Inferior parietal cortex (tissue), 1 donor: Measurements from ENCODE around the gene LHFPL3.

Experiments
- DNase-seq: peaks from one replicate; pipeline ENCODE4 v3.0.0-alpha.2; 2016; ENCODE audit errors: extremely low spot score

Gene LHFPL3

GRCh38 chr7:104800307-104800706 is 471.9 kb downstream of the LHFPL3 start:
- DNase-seq: no peak

GRCh38 chr7:104801022-104801421 is 472.6 kb downstream of the LHFPL3 start:
- DNase-seq: no peak

GRCh38 chr7:104803931-104804330 is 475.5 kb downstream of the LHFPL3 start:
- no peak for DNase-seq

- no peak for DNase-seq
These were observed 476.3 kb downstream of the LHFPL3 start for GRCh38 chr7:104804696-104805095.

GRCh38 chr7:104805449-104806317 is 477.3 kb downstream of the LHFPL3 start:
- DNase-seq: peak; percentile 34

GRCh38 chr7:104807671-104808070 is 479.3 kb downstream of the LHFPL3 start:
- no peak for DNase-seq

- no peak for DNase-seq
These were observed 481.5 kb downstream of the LHFPL3 start for GRCh38 chr7:104809906-104810305.

GRCh38 chr7:104814126-104814525 is 485.7 kb downstream of the LHFPL3 start:
- no peak for DNase-seq

GRCh38 chr7:104814671-104815400 is 486.4 kb downstream of the LHFPL3 start:
- DNase-seq: no peak

GRCh38 chr7:104816537-104816936 is 488.1 kb downstream of the LHFPL3 start:
- no peak for DNase-seq

GRCh38 chr7:104818961-104819880 is 490.8 kb downstream of the LHFPL3 start:
- DNase-seq: no peak

- DNase-seq: no peak
These were observed 492.6 kb downstream of the LHFPL3 start for GRCh38 chr7:104820836-104821535.

- DNase-seq: no peak
These were observed 494.8 kb downstream of the LHFPL3 start for GRCh38 chr7:104823177-104823576.

- DNase-seq: no peak
These were observed 496.7 kb downstream of the LHFPL3 start for GRCh38 chr7:104825099-104825498.

GRCh38 chr7:104826135-104826534 is 497.7 kb downstream of the LHFPL3 start:
- no peak for DNase-seq

- DNase-seq: no peak
These were observed 508.6 kb downstream of the LHFPL3 start for GRCh38 chr7:104836976-104837375.

GRCh38 chr7:104838537-104839299 is 510.3 kb downstream of the LHFPL3 start:
- no peak for DNase-seq

- no peak for DNase-seq
These were observed 511.4 kb downstream of the LHFPL3 start for GRCh38 chr7:104839842-104840241.

GRCh38 chr7:104841798-104842197 is 513.4 kb downstream of the LHFPL3 start:
- no peak for DNase-seq

GRCh38 chr7:104843198-104843597 is 514.8 kb downstream of the LHFPL3 start:
- DNase-seq: no peak
